ENCODE results near the gene SECISBP2. TPM values are rescaled to one million over a fixed set of nuclear protein-coding genes. Genes with fewer than 3 reads are reported as not detected.

The SECISBP2 gene
- total and polyA plus RNA-seq, 4 donors: 14.2 to 37.7 (median 24.3) TPM

GRCh38 chr9:89328064-89328463 lies 9.8 kb downstream of the SECISBP2 start:
- peaks cover 0 to 6% (median 6%) of the 10 kb centered on the region in 4 donors for H3K4me1 ChIP-seq (ENCODE audit: control insufficient read depth in 4 of 4, insufficient read depth in 4 of 4, low read length in 3 of 4)
- H3K27me3 ChIP-seq (ENCODE audit: control insufficient read depth in 4 of 4, insufficient read depth in 4 of 4, low read length in 3 of 4): no peaks in the 10 kb centered on the region
- H3K36me3 ChIP-seq (ENCODE audit: control insufficient read depth in 4 of 4, insufficient read depth in 3 of 4, low read depth in 1 of 4, low read length in 3 of 4): peaks cover 9 to 42% (median 38%) of the 10 kb centered on the region in 4 donors
- H3K9ac ChIP-seq (ENCODE audit: low read depth in 1 of 2, low read length in 2 of 2): no peak overlapping the region
- TF ChIP-seq SP1 (IDR thresholded peaks at IDR 0.05) (no peak), CTCF (IDR thresholded peaks at IDR 0.05; ENCODE audit: low read depth, low read length, missing input control) (no peak), NR2F2 (IDR thresholded peaks at IDR 0.05) (no peak)
- no peak for DNase-seq (ENCODE audit: low spot score)
- H3K9me3 ChIP-seq (ENCODE audit: control insufficient read depth in 4 of 4, low read length in 3 of 4): no peaks in the 10 kb centered on the region
- no peak overlapping the region for H3K4me3 ChIP-seq (ENCODE audit: low read depth in 1 of 3, low read length in 3 of 3)
- no peak overlapping the region for H3K27ac ChIP-seq (ENCODE audit: low read depth in 1 of 2, low read length in 2 of 2)
- 91% methylated on average over 8 of the region's 8 CpGs for WGBS

- Histone ChIP-seq H3K4me1 (ENCODE audit: control insufficient read depth in 4 of 4, insufficient read depth in 4 of 4, low read length in 3 of 4) (peaks cover 0 to 4% (median 0%) of the 10 kb centered on the region in 4 donors), H3K4me3 (ENCODE audit: low read depth in 1 of 3, low read length in 3 of 3) (no peak overlapping the region), H3K36me3 (ENCODE audit: control insufficient read depth in 4 of 4, insufficient read depth in 3 of 4, low read depth in 1 of 4, low read length in 3 of 4) (peaks cover 10 to 56% (median 50%) of the 10 kb centered on the region in 4 donors), H3K9me3 (ENCODE audit: control insufficient read depth in 4 of 4, low read length in 3 of 4) (no peaks in the 10 kb centered on the region), H3K27me3 (ENCODE audit: control insufficient read depth in 4 of 4, insufficient read depth in 4 of 4, low read length in 3 of 4) (no peaks in the 10 kb centered on the region), H3K27ac (ENCODE audit: low read depth in 1 of 2, low read length in 2 of 2) (no peak overlapping the region), H3K9ac (ENCODE audit: low read depth in 1 of 2, low read length in 2 of 2) (no peak overlapping the region)
- no peak for TF ChIP-seq TAF1 (conservative IDR thresholded peaks at IDR 0.05)
- TF ChIP-seq SP1 (IDR thresholded peaks at IDR 0.05): no peak
- TF ChIP-seq ATF3 (IDR thresholded peaks at IDR 0.05): no peak
- no peak for TF ChIP-seq YY1 (IDR thresholded peaks at IDR 0.05)
- TF ChIP-seq RXRA (IDR thresholded peaks at IDR 0.05): no peak
- no peak for TF ChIP-seq JUND (IDR thresholded peaks at IDR 0.05)
- TF ChIP-seq NR2F2 (IDR thresholded peaks at IDR 0.05): no peak
- TF ChIP-seq, protein P1, sequence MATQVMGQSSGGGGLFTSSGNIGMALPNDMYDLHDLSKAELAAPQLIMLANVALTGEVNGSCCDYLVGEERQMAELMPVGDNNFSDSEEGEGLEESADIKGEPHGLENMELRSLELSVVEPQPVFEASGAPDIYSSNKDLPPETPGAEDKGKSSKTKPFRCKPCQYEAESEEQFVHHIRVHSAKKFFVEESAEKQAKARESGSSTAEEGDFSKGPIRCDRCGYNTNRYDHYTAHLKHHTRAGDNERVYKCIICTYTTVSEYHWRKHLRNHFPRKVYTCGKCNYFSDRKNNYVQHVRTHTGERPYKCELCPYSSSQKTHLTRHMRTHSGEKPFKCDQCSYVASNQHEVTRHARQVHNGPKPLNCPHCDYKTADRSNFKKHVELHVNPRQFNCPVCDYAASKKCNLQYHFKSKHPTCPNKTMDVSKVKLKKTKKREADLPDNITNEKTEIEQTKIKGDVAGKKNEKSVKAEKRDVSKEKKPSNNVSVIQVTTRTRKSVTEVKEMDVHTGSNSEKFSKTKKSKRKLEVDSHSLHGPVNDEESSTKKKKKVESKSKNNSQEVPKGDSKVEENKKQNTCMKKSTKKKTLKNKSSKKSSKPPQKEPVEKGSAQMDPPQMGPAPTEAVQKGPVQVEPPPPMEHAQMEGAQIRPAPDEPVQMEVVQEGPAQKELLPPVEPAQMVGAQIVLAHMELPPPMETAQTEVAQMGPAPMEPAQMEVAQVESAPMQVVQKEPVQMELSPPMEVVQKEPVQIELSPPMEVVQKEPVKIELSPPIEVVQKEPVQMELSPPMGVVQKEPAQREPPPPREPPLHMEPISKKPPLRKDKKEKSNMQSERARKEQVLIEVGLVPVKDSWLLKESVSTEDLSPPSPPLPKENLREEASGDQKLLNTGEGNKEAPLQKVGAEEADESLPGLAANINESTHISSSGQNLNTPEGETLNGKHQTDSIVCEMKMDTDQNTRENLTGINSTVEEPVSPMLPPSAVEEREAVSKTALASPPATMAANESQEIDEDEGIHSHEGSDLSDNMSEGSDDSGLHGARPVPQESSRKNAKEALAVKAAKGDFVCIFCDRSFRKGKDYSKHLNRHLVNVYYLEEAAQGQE (IDR thresholded peaks at IDR 0.05): no peak
- no peak for TF ChIP-seq RAD21 (IDR thresholded peaks at IDR 0.05)
- TF ChIP-seq, protein P2, sequence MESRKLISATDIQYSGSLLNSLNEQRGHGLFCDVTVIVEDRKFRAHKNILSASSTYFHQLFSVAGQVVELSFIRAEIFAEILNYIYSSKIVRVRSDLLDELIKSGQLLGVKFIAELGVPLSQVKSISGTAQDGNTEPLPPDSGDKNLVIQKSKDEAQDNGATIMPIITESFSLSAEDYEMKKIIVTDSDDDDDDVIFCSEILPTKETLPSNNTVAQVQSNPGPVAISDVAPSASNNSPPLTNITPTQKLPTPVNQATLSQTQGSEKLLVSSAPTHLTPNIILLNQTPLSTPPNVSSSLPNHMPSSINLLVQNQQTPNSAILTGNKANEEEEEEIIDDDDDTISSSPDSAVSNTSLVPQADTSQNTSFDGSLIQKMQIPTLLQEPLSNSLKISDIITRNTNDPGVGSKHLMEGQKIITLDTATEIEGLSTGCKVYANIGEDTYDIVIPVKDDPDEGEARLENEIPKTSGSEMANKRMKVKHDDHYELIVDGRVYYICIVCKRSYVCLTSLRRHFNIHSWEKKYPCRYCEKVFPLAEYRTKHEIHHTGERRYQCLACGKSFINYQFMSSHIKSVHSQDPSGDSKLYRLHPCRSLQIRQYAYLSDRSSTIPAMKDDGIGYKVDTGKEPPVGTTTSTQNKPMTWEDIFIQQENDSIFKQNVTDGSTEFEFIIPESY (IDR thresholded peaks at IDR 0.05): no peak
- TF ChIP-seq HNF4G (IDR thresholded peaks at IDR 0.05): no peak
- no peak for TF ChIP-seq FOXA2 (IDR thresholded peaks at IDR 0.05)
- DNase-seq (ENCODE audit: low spot score): no peak
These were observed 11.6 kb downstream of the SECISBP2 start for GRCh38 chr9:89329917-89330316.

Measured in liver (tissue), 9 donors.